D341Med (cell line): ENCODE results near the gene FRMD5.
"Not testable (repeated sequence)": the region's sequence is repeated elsewhere in the genome, so short reads cannot be mapped to it uniquely, and the experiment has no call there.

Source experiments
- DNase-seq: peaks from one replicate; pipeline ENCODE4 v3.0.0; 2012; ENCODE audit warnings: low spot score

FRMD5 gene

GRCh38 chr15:43889042-43889441 is 306.0 kb downstream of the FRMD5 start:
- no peak for DNase-seq

DNA sequence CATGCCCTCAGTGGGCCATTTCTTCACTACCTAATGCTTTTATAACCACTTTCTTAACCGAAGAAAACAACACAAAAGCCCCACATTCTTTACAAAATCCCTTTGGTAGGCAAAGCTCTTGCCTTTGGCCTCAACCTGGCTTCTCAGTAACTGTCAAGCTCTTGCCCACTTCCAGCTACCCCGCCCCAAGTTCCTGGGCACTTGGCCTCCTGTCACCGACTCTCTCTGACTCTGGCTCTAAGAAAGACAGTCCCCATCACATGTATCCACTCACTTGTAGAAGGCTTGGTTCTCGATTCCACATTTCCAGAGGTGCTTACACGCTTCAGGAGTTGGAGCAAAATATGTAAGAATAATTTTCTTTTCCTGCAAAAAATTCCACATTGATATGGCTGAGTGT is 307.2 kb downstream of the FRMD5 start:
- DNase-seq = no peak

DNA sequence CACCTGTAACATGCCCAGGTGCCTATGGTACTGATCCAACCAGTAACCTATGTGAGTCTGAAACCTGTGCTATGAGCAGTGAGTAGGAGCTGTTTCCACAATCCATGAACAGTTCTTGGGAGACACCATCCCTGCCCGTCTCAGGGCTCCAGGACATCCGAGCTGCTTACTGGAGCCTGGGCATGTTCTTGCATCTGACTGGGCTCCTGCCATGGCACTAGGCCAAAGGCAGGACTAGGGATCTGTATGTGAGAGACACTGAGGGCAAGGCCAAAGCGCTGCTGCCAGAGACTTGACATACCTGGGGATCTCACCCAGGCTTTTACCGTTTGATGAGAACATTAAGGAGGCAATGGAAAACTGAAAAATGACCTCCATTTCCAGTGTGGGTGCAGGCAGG is 308.5 kb downstream of the FRMD5 start:
- DNase-seq = no peak

DNA sequence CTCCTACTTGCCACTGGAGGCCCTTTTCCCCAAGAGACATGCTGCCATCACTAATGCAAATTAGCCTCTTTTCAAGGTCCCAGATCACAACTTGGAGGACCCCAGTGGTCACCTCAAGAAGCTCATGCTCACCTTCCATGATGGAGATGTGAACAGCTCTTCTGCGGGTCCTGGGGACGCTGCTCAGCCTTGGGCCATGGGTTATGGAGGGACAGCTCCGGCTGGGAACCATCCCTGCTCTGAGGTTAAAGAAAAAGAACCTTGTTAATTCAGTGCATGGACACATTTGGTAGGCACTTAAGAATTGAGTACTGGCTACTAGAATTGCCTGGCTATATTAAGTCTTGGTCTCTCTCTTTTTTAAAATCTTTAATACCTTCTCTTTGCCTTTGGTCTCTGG is 311.5 kb downstream of the FRMD5 start:
- no peak for DNase-seq

DNA sequence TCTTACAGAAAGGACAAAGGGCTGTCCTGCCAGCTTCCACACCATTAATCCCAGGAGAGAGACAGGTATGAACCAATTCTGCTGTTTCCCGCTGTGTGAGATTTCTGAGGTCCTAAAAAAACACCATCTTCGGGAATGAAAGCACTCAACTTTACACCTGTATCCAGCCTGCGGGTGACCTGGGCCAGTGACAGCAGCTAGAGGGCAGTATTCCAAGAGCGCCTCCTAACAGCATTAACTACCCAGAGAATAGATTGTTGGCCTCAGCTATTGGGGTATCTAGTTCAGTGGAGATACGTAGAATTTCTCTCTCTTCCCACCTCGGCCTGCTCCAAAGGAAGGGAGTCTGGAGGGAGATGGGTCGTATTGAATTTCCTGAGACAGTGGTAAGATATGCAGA is 313.1 kb downstream of the FRMD5 start:
- DNase-seq = no peak

- DNase-seq = no peak
These were observed 313.8 kb downstream of the FRMD5 start for GRCh38 chr15:43881245-43881644.

DNA sequence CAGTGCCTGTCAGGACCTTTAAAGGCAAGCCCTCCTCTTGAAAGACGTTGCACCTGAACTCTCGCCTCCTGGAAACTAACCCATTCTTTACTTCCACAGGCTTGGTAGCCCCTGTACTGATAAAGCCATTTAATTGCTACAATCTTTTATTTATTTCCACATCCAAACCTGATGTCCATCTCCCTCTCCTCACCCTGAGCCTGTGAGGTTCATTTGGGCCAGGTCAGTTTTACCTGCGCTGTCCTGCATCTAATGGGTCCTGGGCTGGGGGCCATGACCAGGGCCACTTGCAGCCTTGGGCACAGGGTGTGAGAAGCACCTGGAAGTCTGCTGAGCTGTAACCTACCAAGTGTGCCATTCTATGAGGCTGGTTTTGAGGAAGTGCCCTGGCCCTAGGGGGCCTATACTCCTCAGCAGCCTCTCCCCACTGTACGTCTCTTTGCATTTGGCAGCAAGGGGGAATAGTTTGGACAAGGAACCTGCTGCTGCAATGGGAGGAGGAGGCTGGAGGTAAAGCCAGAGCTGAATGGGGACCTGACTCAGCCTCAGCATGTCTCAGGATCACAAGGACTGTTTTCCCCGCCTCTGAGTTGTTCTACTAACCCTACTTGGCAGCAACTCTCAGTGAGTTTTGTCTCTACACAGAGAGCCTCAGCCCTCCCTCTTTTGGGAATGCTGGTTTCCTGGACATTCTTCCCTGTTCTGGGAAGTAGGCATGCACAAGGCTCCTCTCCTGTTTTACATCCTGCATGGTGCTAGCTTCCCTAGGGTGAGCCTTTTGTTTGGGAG is 314.5 kb downstream of the FRMD5 start:
- no peak for DNase-seq

- DNase-seq = no peak
These were observed 315.4 kb downstream of the FRMD5 start for GRCh38 chr15:43879386-43880355.

- no peak for DNase-seq
These were observed 316.6 kb downstream of the FRMD5 start for GRCh38 chr15:43878446-43878845.

DNA sequence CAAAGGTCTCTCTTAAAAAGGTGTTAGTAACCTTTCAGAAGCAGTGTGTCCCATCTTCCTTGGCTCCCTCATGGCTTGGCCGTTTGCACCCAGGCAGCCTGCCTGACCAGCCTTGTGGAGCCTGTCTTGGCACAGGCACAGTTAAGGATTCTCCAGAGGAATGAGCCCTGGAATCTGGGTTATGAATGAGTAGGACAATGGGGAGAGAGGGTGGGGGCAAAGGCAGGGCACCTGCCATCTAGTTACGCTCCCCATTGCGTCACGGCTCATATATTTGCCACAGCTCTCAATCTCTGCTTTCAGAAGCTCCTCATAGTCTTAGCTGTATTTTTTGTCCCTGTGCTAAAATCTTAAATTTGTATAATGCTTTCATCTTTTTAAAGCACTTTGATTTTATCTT is 317.7 kb downstream of the FRMD5 start:
- no peak for DNase-seq

DNA sequence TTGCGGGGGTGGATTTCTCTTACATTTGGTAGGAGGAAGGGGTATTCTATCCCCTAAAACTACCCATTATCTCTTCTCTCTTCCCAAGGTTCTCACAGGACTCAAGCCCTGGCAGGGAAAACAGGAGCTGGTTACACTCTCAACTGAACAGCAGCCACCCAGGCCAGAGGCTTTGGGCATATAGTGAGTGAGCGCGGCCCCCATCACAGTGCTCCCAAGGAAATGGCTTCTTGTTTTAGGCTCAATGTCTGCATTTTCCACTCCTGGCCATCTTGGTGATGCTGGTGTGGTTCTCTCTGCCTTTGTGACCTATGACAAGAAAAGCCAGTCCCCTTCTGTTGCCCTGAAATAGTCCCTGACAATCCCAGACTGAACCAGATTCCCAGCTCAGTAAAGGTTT is 318.2 kb downstream of the FRMD5 start:
- no peak for DNase-seq

GRCh38 chr15:43873651-43874050 is 321.4 kb downstream of the FRMD5 start:
- no peak for DNase-seq

DNA sequence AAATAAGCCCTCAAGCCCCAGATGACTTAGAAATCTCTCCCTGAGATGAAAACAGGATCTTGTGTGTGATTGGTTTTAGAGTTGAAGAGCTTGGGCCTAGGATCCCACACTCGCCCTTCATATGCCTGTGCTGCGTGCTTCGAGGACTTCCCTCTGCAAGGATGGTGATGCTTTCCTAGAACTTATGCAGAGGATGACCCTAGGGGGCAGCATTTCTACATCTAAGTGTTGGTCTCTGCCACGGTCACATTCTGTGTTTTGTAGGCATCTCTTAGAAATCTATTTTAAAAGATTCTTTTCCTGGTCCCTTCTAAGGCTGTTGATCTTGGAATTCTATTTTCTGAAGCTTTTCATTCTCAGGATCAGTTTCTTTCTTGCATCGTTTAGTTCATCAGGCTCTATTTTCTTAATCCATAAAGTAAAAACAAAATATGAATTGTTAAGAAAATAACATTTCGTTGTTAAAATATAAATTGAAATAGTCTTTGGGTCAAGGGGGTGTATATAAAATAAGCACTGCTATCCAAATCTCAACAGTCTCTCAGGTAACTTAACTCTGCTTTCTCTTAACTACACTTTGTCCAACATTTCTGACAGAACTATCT is 322.6 kb downstream of the FRMD5 start:
- DNase-seq = peak; percentile 67

DNA sequence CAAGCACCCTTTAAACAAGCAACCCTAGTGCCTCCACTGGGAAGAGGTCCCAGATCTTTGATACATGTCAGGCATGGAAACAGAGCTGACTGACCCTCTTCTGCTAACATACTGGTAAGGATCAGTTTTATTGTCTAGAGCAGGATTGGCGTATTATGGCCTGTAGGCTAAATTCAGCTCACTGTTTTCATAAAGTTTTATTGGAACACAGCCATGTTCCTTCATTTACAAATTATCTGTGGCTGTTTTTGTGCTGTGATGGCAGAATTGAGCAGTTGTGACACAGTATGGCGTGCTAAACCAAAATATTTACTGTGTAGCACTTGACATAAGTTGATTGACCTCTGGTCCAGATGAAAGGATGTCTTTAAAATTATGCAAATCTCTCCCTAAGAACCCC is 323.2 kb downstream of the FRMD5 start:
- DNase-seq = no peak

DNA sequence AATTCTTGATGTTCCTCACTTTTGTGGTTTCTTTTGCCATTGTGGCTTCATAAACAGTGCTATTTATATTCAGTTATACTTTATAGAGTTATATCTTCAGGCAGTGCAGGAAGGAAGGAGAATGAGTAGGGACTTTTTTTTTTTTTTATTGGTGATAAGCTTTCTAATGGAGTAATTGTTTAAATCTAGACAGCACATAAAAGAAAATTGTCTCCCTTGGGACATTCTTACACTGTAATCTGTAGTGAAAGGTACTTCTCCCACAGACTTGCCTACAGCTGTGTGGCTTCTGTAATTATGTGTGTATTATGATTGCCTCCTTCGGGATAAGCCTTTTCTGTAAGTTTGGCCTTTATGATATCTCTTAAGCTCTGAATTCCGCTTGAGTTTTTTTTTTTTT is 326.7 kb downstream of the FRMD5 start:
- peak; percentile 58 for DNase-seq

- no peak for DNase-seq
These were observed 328.0 kb downstream of the FRMD5 start for GRCh38 chr15:43867096-43867495.

- DNase-seq = not testable (repeated sequence)
These were observed 328.4 kb downstream of the FRMD5 start for GRCh38 chr15:43866636-43867035.

DNA sequence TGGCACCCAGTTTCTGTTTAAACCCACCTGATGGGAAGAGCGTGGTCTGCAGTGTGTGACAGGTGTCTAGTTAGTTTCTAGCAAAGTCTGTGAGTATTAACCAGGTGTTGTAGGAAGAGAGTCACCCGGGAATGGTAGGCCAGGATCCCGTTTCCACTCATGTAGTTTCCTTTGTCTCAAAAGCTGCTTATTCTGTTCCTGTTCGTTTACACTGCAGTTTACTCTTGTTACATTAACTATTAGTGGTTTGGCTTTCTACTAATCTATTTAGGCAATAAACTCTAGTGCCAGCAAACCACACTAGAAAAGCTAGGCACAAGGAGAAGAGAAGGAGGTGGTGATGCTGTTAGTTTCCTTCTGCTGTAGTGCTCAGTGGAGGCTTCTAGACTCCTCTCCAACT is 335.5 kb downstream of the FRMD5 start:
- DNase-seq = no peak

DNA sequence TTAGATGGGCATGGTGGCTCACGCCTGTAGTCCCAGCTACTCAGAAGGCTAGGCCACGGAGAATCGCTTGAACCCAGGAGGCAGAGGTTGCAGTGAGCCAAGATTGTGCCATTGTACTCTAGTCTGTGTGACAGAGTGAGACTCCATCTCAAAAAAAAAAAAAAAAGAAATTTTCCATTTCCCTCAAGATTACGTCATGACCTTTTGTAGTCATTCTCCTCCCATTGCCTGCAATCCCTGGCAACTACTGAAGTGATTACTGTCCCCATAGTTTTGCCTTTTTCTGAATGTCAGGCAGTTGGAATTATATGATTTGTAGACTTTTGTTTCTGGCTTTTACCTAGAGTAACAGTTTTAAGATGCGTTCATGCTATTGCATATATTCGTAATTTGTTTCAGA is 340.3 kb downstream of the FRMD5 start:
- DNase-seq = no peak

DNA sequence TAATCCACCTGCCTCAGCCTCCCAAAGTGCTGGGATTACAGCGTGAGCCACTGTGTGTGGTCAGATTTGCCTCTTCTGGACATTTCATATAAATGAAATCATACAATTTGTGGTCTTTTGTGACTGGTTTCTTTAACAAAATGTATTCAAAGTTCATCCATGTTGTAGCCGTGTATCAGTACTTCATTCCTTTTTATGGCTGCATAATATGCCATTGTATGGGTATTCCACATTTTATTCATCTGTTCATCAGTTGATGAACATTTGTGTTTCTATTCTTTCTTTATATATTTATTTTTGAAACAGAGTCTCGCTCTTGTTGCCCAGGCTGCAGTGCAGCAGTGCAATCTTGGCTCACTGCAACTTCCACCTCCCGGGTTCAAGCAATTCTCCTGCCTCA is 342.5 kb downstream of the FRMD5 start:
- no peak for DNase-seq

GRCh38 chr15:43851251-43851650 is 343.8 kb downstream of the FRMD5 start:
- no peak for DNase-seq

- DNase-seq = no peak
These were observed 349.6 kb downstream of the FRMD5 start for GRCh38 chr15:43845421-43845820.

GRCh38 chr15:43832485-43832884 is 362.6 kb downstream of the FRMD5 start:
- DNase-seq = not testable (repeated sequence)
